ENCODE measurements around the gene PPP1R9B. TPM values are rescaled to one million over a fixed set of nuclear protein-coding genes. Genes with fewer than 3 reads are reported as not detected.

Gene PPP1R9B
- total RNA-seq, 1 experiment from 2014 or later = 21.7 TPM

GRCh38 chr17:50118076-50118827 lies 32.2 kb downstream of the PPP1R9B start:
- TF ChIP-seq TEAD4 (CRISPR knock-in tag; IDR thresholded peaks at IDR 0.05) (no peak), CBFB (CRISPR knock-in tag; IDR thresholded peaks at IDR 0.05; ENCODE audit: low read depth) (no peak), TP53 (CRISPR knock-in tag; IDR thresholded peaks at IDR 0.05) (no peak), ZNF416 (CRISPR knock-in tag; IDR thresholded peaks at IDR 0.05) (no peak), ESRRA (CRISPR knock-in tag; IDR thresholded peaks at IDR 0.05; ENCODE audit: borderline replicate concordance) (no peak), MXD4 (CRISPR knock-in tag; IDR thresholded peaks at IDR 0.05; ENCODE audit: borderline replicate concordance) (no peak), E2F4 (CRISPR knock-in tag; IDR thresholded peaks at IDR 0.05; ENCODE audit: borderline replicate concordance, low read depth) (no peak), AFF4 (CRISPR knock-in tag; IDR thresholded peaks at IDR 0.05; ENCODE audit: borderline replicate concordance) (no peak), USF2 (CRISPR knock-in tag; IDR thresholded peaks at IDR 0.05) (no peak)
- no peaks in the 10 kb centered on the region for H3K36me3 Mint-ChIP-seq
- H3K4me1 Mint-ChIP-seq = peaks cover 28% of the 10 kb centered on the region
- H3K9me3 Mint-ChIP-seq = no peaks in the 10 kb centered on the region
- ATAC-seq (no peak), DNase-seq (ENCODE audit: low spot score) (no peak)
- H3K27ac Mint-ChIP-seq = no peak overlapping the region
- peaks cover 65% of the 10 kb centered on the region for H3K27me3 Mint-ChIP-seq (ENCODE audit: low read depth)
- CTCF ChIA-PET = interaction anchor here (0.8 to 4.1 kb wide), 20 partner anchors 10 to 665 kb away, joined by 3 to 46 read pairs (median 7); partner anchors contain the start of genes COL1A1, PPP1R9B and SAMD14
- H3K4me3 Mint-ChIP-seq = peak overlapping the region; percentile 26
- POLR2A ChIA-PET = interaction anchor here (1.3 kb wide), 1 partner anchor 34 kb away, joined by 3 read pairs; no protein-coding TSS in a partner anchor

- Mint-ChIP-seq H3K27me3 (ENCODE audit: low read depth) (peaks cover 63% of the 10 kb centered on the region), H3K27ac (no peak overlapping the region), H3K9me3 (no peaks in the 10 kb centered on the region), H3K4me3 (peak overlapping the region; percentile 62), H3K4me1 (peaks cover 20% of the 10 kb centered on the region), H3K36me3 (no peaks in the 10 kb centered on the region)
- POLR2A ChIA-PET = interaction anchor here (0.5 to 1.3 kb wide), 2 partner anchors 34 kb away, joined by 3 to 4 read pairs; no protein-coding TSS in a partner anchor
- ATAC-seq = peak; percentile 82
- DNase-seq (ENCODE audit: low spot score) = peak; percentile 82
- CTCF ChIA-PET = interaction anchor here (0.6 to 4.1 kb wide), 31 partner anchors 9 to 666 kb away, joined by 3 to 46 read pairs (median 5); partner anchors contain the start of genes COL1A1, PPP1R9B, SAMD14 and SGCA
- TF ChIP-seq FOXP1 (CRISPR knock-in tag; IDR thresholded peaks at IDR 0.05; ENCODE audit: borderline replicate concordance) (peak; percentile 96), MYBL2 (CRISPR knock-in tag; IDR thresholded peaks at IDR 0.05) (peak; percentile 76; the same call in 1 of the 2 replicates), FOXK1 (CRISPR knock-in tag; IDR thresholded peaks at IDR 0.05) (peak; percentile 87), JAZF1 (CRISPR knock-in tag; IDR thresholded peaks at IDR 0.05) (no peak), RELA (CRISPR knock-in tag; IDR thresholded peaks at IDR 0.05; ENCODE audit: borderline replicate concordance) (peak; percentile 84; the same call in 1 of the 2 replicates), SP1 (CRISPR knock-in tag; conservative IDR thresholded peaks at IDR 0.05) (peak; percentile 60; the same call in 1 of the 2 replicates), ZNF263 (CRISPR knock-in tag; IDR thresholded peaks at IDR 0.05; ENCODE audit: low read depth) (peak; percentile 61), ATF1 (CRISPR knock-in tag; IDR thresholded peaks at IDR 0.05) (0 out of 2 replicates have a peak, but pooled peaks have one; percentile 54), GABPB1 (CRISPR knock-in tag; IDR thresholded peaks at IDR 0.05) (0 out of 2 replicates have a peak, but pooled peaks have one; percentile 21), ZNF425 (CRISPR knock-in tag; conservative IDR thresholded peaks at IDR 0.05) (no peak), USF2 (CRISPR knock-in tag; IDR thresholded peaks at IDR 0.05) (peak; percentile 35; the same call in 1 of the 2 replicates), TP53 (CRISPR knock-in tag; IDR thresholded peaks at IDR 0.05) (peak; percentile 76; the same call in 1 of the 2 replicates), TEAD1 (CRISPR knock-in tag; IDR thresholded peaks at IDR 0.05) (peak; percentile 49; the same call in 1 of the 2 replicates), NFE2L1 (CRISPR knock-in tag; IDR thresholded peaks at IDR 0.05) (peak; percentile 63; the same call in 1 of the 2 replicates)
Measured at GRCh38 chr17:50117202-50118051, 33.0 kb downstream of the PPP1R9B start.

All from WTC11 (cell line).